ENCODE results near the gene GHSR.

GRCh38 chr3:172396400-172396799, 51.9 kb downstream of the GHSR start:
- TF ChIP-seq, protein P1, sequence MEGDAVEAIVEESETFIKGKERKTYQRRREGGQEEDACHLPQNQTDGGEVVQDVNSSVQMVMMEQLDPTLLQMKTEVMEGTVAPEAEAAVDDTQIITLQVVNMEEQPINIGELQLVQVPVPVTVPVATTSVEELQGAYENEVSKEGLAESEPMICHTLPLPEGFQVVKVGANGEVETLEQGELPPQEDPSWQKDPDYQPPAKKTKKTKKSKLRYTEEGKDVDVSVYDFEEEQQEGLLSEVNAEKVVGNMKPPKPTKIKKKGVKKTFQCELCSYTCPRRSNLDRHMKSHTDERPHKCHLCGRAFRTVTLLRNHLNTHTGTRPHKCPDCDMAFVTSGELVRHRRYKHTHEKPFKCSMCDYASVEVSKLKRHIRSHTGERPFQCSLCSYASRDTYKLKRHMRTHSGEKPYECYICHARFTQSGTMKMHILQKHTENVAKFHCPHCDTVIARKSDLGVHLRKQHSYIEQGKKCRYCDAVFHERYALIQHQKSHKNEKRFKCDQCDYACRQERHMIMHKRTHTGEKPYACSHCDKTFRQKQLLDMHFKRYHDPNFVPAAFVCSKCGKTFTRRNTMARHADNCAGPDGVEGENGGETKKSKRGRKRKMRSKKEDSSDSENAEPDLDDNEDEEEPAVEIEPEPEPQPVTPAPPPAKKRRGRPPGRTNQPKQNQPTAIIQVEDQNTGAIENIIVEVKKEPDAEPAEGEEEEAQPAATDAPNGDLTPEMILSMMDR (IDR thresholded peaks at IDR 0.05 in 8 of 11, conservative IDR thresholded peaks at IDR 0.05 in 3 of 11), result no peak
- TF ChIP-seq POLR2AphosphoS5 (IDR thresholded peaks at IDR 0.05), result no peak
